ENCODE data around the gene DVL3. TPM values are rescaled to one million over a fixed set of nuclear protein-coding genes. Genes with fewer than 3 reads are reported as not detected.

Gene DVL3
- total RNA-seq, 3 donors from 2014 or later = 35.7 to 40.2 (median 36.1) TPM

GRCh38 chr3:184211297-184211696 is 56.1 kb downstream of the DVL3 start:
- Histone ChIP-seq H3K27ac (no peak overlapping the region), H3K9me3 (no peaks in the 10 kb centered on the region), H3K4me3 (no peak overlapping the region), H3K27me3 (peaks cover 5 to 6% of the 10 kb centered on the region in 2 donors), H3K36me3 (no peaks in the 10 kb centered on the region), H3K4me1 (no peaks in the 10 kb centered on the region)
- no peak for TF ChIP-seq POLR2A (IDR thresholded peaks at IDR 0.05)
- no peak for TF ChIP-seq POLR2AphosphoS5 (IDR thresholded peaks at IDR 0.05)
- no peak for TF ChIP-seq CTCF (IDR thresholded peaks at IDR 0.05)
- intact Hi-C loops (cut with DNase I; ENCODE audit: low total_unique reads) = loop anchor here (5.0 kb wide), 1 partner anchor 496 kb away; no protein-coding TSS in a partner anchor
- DNase-seq (ENCODE audit: low spot score in 2 of 2) = no peak

GRCh38 chr3:184211718-184212117 is 56.5 kb downstream of the DVL3 start:
- Histone ChIP-seq H3K4me1 (no peaks in the 10 kb centered on the region), H3K9me3 (no peaks in the 10 kb centered on the region), H3K36me3 (no peaks in the 10 kb centered on the region), H3K4me3 (no peak overlapping the region), H3K27ac (no peak overlapping the region), H3K27me3 (peaks cover 3 to 5% of the 10 kb centered on the region in 2 donors)
- no peak for TF ChIP-seq CTCF (IDR thresholded peaks at IDR 0.05)
- no peak for TF ChIP-seq POLR2A (IDR thresholded peaks at IDR 0.05)
- no peak for TF ChIP-seq POLR2AphosphoS5 (IDR thresholded peaks at IDR 0.05)
- DNase-seq (ENCODE audit: low spot score in 2 of 2) = no peak
- intact Hi-C loops (cut with DNase I; ENCODE audit: low total_unique reads) = loop anchor here (5.0 kb wide), 1 partner anchor 496 kb away; no protein-coding TSS in a partner anchor

- Histone ChIP-seq H3K27me3 (no peaks in the 10 kb centered on the region), H3K27ac (no peak overlapping the region), H3K4me1 (no peaks in the 10 kb centered on the region), H3K4me3 (no peak overlapping the region), H3K36me3 (no peaks in the 10 kb centered on the region), H3K9me3 (no peaks in the 10 kb centered on the region)
- no peak for TF ChIP-seq CTCF (IDR thresholded peaks at IDR 0.05)
- TF ChIP-seq POLR2AphosphoS5 (IDR thresholded peaks at IDR 0.05) = no peak
- TF ChIP-seq POLR2A (IDR thresholded peaks at IDR 0.05) = no peak
- intact Hi-C loops (cut with DNase I; ENCODE audit: low total_unique reads) = no loop called here
- no peak for DNase-seq (ENCODE audit: low spot score in 2 of 2)
These were observed 63.6 kb downstream of the DVL3 start for GRCh38 chr3:184218814-184219213.

- no peaks in the 10 kb centered on the region for H3K4me1 ChIP-seq
- H3K27me3 ChIP-seq = no peaks in the 10 kb centered on the region
- intact Hi-C loops (cut with DNase I; ENCODE audit: low total_unique reads) = no loop called here
- H3K36me3 ChIP-seq = no peaks in the 10 kb centered on the region
- DNase-seq (ENCODE audit: low spot score in 2 of 2) = no peak
- H3K9me3 ChIP-seq = no peaks in the 10 kb centered on the region
- TF ChIP-seq CTCF (IDR thresholded peaks at IDR 0.05) (no peak), POLR2AphosphoS5 (IDR thresholded peaks at IDR 0.05) (no peak), POLR2A (IDR thresholded peaks at IDR 0.05) (no peak)
- no peak overlapping the region for H3K4me3 ChIP-seq
- H3K27ac ChIP-seq = no peak overlapping the region
These were observed 67.3 kb downstream of the DVL3 start for GRCh38 chr3:184222521-184222920.

Other genes starting within 250 kb of the DVL3 start
- 10 to 100 TPM; 21.0 to 29.9 (median 21.8) TPM for gene ABCC5, start 137.5 kb upstream of the DVL3 start, total RNA-seq
- gene HTR3D, start 123.6 kb upstream of the DVL3 start, total RNA-seq = not detected
- gene HTR3C, start 102.3 kb upstream of the DVL3 start, total RNA-seq = not detected
- not detected for gene HTR3E, start 58.3 kb upstream of the DVL3 start, total RNA-seq
- gene EIF2B5, start 20.0 kb upstream of the DVL3 start, total RNA-seq = 10 to 100 TPM; 37.3 to 62.3 (median 50.1) TPM
- gene AP2M1, start 19.5 kb downstream of the DVL3 start, total RNA-seq = 100 to 1,000 TPM; 195 to 240 (median 204) TPM
- 10 to 100 TPM; 59.4 to 77.4 (median 71.8) TPM for gene ABCF3, start 30.8 kb downstream of the DVL3 start, total RNA-seq
- under 1 TPM; 0.16 to 0.88 (median 0.33) TPM for gene VWA5B2, start 74.2 kb downstream of the DVL3 start, total RNA-seq
- 10 to 100 TPM; 36.4 to 46.5 (median 42.6) TPM for gene ALG3, start 93.6 kb downstream of the DVL3 start, total RNA-seq
- gene EEF1AKMT4, start 94.3 kb downstream of the DVL3 start, total RNA-seq = 1 to 10 TPM; 3.4 to 9.7 (median 6.2) TPM
- gene CAMK2N2, start 106.2 kb downstream of the DVL3 start, total RNA-seq = not detected
- gene ECE2, start 120.6 kb downstream of the DVL3 start, total RNA-seq = not detected
- gene PSMD2, start 143.9 kb downstream of the DVL3 start, total RNA-seq = 100 to 1,000 TPM; 201 to 275 (median 214) TPM
- 100 to 1,000 TPM; 168 to 202 (median 196) TPM for gene EIF4G1, start 159.2 kb downstream of the DVL3 start, total RNA-seq
- gene FAM131A, start 182.2 kb downstream of the DVL3 start, total RNA-seq = 10 to 100 TPM; 18.7 to 32.4 (median 26.5) TPM
- gene CLCN2, start 206.2 kb downstream of the DVL3 start, total RNA-seq = 1 to 10 TPM; 2.1 to 4.2 (median 2.6) TPM
- 100 to 1,000 TPM in 1 of 3 donors, 10 to 100 TPM in 2; 63.7 to 101 (median 99.5) TPM for gene POLR2H, start 206.3 kb downstream of the DVL3 start, total RNA-seq
- gene THPO, start 222.8 kb downstream of the DVL3 start, total RNA-seq = 1 to 10 TPM in 1 of 3 donors, under 1 TPM in 2; 0.64 to 1.3 (median 0.73) TPM
- gene CHRD, start 224.7 kb downstream of the DVL3 start, total RNA-seq = 10 to 100 TPM in 2 of 3 donors, 1 to 10 TPM in 1; 9.6 to 20.3 (median 12.1) TPM

Measured in breast epithelium (tissue), 4 donors.